Cardiac muscle cell (in vitro differentiated cells and primary cell): ENCODE data around the gene POU5F2. TPM values are rescaled to one million over a fixed set of nuclear protein-coding genes. Genes with fewer than 3 reads are reported as not detected.

Source experiments
- DNase-seq, 2 donors: peaks; one replicate each; pipeline versions ENCODE4 v3.0.0 to v3.0.0-alpha.2; 2010 to 2017; ENCODE audit warnings: low read depth in 1 of 2, low spot score in 1 of 2
- H3K27ac ChIP-seq: fragments of 200-600 bp; sonication (generic); 2 replicates; pipeline ENCODE4 v1.5.1; 2016
- H3K27me3 ChIP-seq: fragments of 200-600 bp; sonication (generic); 2 replicates; pipeline ENCODE4 v1.6.0; 2016; ENCODE audit warnings: control low read depth
- H3K36me3 ChIP-seq: fragments of 200-600 bp; sonication (generic); 2 replicates; pipeline ENCODE4 v1.5.1; 2016; ENCODE audit warnings: control low read depth
- H3K4me1 ChIP-seq: fragments of 200-600 bp; sonication (generic); 2 replicates; pipeline ENCODE4 v1.8.1; 2017; ENCODE audit warnings: low read depth, mild to moderate bottlenecking, mixed run types
- H3K4me3 ChIP-seq: fragments of 200-600 bp; sonication (generic); 2 replicates; pipeline ENCODE4 v1.5.1; 2016; ENCODE audit warnings: mild to moderate bottlenecking
- H3K9me3 ChIP-seq: fragments of 200-600 bp; sonication (generic); 2 replicates; pipeline ENCODE4 v1.5.1; 2017; ENCODE audit warnings: low read depth, mild to moderate bottlenecking, control low read depth
- polyA plus RNA-seq: library from polyadenylated mRNA; unstranded; fragments of >200 nt; fragmentation: Nextera tagmentation; extraction: Ambion mirVana; gene quantifications from 2 replicates; pipeline ENCODE4 v1.2.1, GENCODE V29; 2016
- total RNA-seq: library from RNA; depleted of rRNA; stranded (reverse); fragments of >200 nt; gene quantifications from 2 replicates; pipeline ENCODE4 v1.2.3, GENCODE V29; 2016
- TF ChIP-seq, protein P1 (sequence below): IDR thresholded peaks from 2 replicates; pipeline ENCODE4 v1.5.1; 2012; ENCODE audit warnings: low read depth, mild to moderate bottlenecking, low read length

Gene POU5F2
- total and polyA plus RNA-seq, 2 experiments from 2014 or later, result 0.31 to 1.1 TPM

DNA sequence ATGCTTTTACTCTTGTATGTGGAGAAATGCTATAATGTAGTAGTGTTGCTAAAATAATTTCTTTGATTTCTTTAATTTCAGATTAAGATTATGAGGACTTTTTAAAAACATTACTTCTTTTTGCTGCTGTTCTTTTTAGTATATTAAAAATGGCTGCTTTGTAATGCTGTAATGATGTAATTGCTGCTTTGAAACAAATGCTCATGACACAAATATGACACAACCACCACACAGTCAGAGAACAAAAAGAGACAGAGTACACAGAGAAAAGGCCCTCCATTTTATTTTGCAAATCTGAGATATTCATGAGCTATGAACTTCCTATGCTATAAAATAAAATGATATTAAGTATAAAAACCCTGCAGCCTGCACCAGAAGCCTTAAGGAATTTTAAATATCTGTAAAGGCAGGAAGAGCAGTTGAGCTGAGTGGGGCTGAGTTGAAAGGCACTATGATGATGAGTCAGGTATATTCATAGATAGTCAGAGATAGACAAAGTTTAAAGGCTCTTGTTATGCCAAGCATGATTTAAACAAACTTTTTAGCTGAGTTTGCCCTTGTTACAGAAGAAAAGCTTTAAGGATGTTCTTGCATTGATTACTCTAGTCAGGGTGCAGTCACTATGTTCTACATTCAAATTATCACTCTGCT lies 5.1 kb upstream of the POU5F2 start:
- no peaks in the 10 kb centered on the region for H3K9me3 ChIP-seq
- H3K4me3 ChIP-seq, result no peak overlapping the region
- DNase-seq, result peak in 1 of 2 donors; percentile 20
- TF ChIP-seq, protein P1, sequence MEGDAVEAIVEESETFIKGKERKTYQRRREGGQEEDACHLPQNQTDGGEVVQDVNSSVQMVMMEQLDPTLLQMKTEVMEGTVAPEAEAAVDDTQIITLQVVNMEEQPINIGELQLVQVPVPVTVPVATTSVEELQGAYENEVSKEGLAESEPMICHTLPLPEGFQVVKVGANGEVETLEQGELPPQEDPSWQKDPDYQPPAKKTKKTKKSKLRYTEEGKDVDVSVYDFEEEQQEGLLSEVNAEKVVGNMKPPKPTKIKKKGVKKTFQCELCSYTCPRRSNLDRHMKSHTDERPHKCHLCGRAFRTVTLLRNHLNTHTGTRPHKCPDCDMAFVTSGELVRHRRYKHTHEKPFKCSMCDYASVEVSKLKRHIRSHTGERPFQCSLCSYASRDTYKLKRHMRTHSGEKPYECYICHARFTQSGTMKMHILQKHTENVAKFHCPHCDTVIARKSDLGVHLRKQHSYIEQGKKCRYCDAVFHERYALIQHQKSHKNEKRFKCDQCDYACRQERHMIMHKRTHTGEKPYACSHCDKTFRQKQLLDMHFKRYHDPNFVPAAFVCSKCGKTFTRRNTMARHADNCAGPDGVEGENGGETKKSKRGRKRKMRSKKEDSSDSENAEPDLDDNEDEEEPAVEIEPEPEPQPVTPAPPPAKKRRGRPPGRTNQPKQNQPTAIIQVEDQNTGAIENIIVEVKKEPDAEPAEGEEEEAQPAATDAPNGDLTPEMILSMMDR, result no peak
- no peak overlapping the region for H3K27ac ChIP-seq
- no peaks in the 10 kb centered on the region for H3K4me1 ChIP-seq
- H3K36me3 ChIP-seq, result no peaks in the 10 kb centered on the region
- H3K27me3 ChIP-seq, result no peaks in the 10 kb centered on the region

DNA sequence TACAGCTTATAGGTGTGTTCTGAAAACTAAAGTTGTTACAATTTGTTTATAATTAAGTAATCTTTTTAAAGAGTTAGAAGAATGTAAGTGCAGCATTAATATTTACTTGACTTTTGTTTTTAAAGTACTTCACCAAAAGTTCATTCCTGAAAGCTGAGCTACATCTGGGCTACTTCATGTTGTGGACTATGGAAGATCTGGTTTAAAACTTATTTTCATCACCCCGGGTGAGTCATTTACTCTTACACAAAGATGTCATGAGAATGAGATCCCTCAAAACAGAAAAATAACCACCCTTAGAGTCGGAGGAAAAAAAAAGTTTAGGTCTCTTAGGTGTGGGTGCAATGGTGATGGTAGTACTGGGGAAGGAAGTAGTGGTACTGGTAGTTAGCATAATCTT lies 5.1 kb downstream of the POU5F2 start:
- Histone ChIP-seq H3K27ac (no peak overlapping the region), H3K9me3 (no peaks in the 10 kb centered on the region), H3K4me3 (no peak overlapping the region), H3K4me1 (no peaks in the 10 kb centered on the region), H3K36me3 (no peaks in the 10 kb centered on the region), H3K27me3 (no peaks in the 10 kb centered on the region)
- TF ChIP-seq, protein P1, result no peak
- no peak for DNase-seq

DNA sequence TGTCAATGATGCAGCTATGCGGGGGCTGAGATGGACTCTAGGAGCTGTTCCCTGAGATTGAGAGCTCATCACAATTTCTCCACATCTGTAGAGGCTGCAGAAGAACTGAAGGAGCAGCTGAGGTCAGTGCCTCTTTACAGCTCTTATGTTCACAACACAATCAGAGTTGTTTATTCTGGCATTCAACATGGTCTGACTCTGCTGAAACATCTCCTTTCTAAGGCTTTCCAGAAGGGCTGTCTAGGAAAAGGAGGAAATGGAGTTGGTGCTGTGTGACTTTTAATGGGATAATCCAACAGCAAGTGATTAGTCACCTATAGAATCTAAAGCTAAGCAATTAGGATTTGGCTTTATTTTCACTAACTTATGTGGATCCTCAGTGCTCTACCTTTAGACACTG lies 6.0 kb downstream of the POU5F2 start:
- Histone ChIP-seq H3K4me3 (no peak overlapping the region), H3K36me3 (no peaks in the 10 kb centered on the region), H3K9me3 (no peaks in the 10 kb centered on the region), H3K27ac (no peak overlapping the region), H3K27me3 (no peaks in the 10 kb centered on the region), H3K4me1 (no peaks in the 10 kb centered on the region)
- DNase-seq, result peak in 1 of 2 donors; percentile 26
- TF ChIP-seq, protein P1, result no peak

DNA sequence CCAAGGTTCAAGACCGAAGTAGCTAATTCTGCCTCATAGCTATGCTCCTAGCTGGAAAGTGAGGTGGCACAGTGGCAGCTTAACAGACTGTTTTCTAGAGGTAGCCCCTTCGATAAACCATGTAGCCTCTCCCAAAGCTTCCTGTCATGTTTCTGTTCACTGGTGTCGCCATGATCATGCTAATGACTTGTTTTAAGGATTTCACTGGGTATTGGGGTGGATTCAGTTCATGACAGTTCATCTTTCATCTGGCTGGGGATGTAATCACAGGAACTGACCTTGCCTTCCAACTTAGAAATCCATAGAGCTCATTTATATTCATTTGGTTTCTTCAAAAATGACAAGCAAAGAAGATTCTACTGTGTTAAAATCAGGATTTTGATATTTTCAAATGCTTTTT lies 9.4 kb downstream of the POU5F2 start:
- no peaks in the 10 kb centered on the region for H3K4me1 ChIP-seq
- no peak overlapping the region for H3K27ac ChIP-seq
- H3K4me3 ChIP-seq, result no peak overlapping the region
- H3K9me3 ChIP-seq, result no peaks in the 10 kb centered on the region
- TF ChIP-seq, protein P1, result no peak
- no peak for DNase-seq
- H3K27me3 ChIP-seq, result no peaks in the 10 kb centered on the region
- H3K36me3 ChIP-seq, result no peaks in the 10 kb centered on the region

DNA sequence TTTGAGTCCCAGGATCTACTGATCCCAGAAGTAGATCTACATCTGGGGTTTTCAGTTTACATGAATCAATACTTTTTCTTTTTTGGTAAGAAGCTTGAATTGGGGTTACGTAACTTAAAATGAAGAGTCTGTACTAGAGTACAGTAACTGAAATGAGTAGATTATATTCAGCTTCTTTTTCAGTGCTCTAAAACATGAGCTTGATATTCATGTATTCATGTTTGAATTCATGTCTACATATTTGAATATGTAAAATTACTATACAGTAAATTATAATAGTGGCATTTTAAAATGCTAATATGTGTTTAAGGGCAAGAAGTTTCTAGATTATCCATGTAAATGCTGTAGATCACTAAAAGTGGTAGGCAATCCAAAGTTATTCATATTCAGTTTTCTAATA lies 14.8 kb downstream of the POU5F2 start:
- no peak overlapping the region for H3K27ac ChIP-seq
- no peak overlapping the region for H3K4me3 ChIP-seq
- no peak for DNase-seq
- H3K36me3 ChIP-seq, result no peaks in the 10 kb centered on the region
- TF ChIP-seq, protein P1, result no peak
- no peaks in the 10 kb centered on the region for H3K9me3 ChIP-seq
- no peaks in the 10 kb centered on the region for H3K27me3 ChIP-seq
- no peaks in the 10 kb centered on the region for H3K4me1 ChIP-seq
